Adrenal gland (tissue), 5 donors: Measurements from ENCODE around the gene SLC34A1.

ENCODE experiments used
- POLR2A ChIP-seq, 2 donors: fragments of 450-650 bp; IDR thresholded peaks; one replicate each; pipeline ENCODE4 v1.6.1; 2017; ENCODE audit warnings: antibody characterized with exemption in 2 of 2, mild to moderate bottlenecking in 2 of 2, moderate library complexity in 1 of 2
- TF ChIP-seq, protein P1 (sequence below), 6 experiments: fragments of 450-650 bp in 4 of 6; fragments of 200-600 bp in 2 of 6; sonication (generic) in 1 of 6; IDR thresholded peaks; 1 replicate in 5 of 6; 2 replicates in 1 of 6; pipeline versions ENCODE4 v1.5.1 to v1.8.0; 2016 to 2021; ENCODE audit warnings: antibody characterized with exemption in 6 of 6, mild to moderate bottlenecking in 2 of 6, moderate library complexity in 1 of 6
- donor health status: DM: no; HTN: no; CAD: no.

DNA sequence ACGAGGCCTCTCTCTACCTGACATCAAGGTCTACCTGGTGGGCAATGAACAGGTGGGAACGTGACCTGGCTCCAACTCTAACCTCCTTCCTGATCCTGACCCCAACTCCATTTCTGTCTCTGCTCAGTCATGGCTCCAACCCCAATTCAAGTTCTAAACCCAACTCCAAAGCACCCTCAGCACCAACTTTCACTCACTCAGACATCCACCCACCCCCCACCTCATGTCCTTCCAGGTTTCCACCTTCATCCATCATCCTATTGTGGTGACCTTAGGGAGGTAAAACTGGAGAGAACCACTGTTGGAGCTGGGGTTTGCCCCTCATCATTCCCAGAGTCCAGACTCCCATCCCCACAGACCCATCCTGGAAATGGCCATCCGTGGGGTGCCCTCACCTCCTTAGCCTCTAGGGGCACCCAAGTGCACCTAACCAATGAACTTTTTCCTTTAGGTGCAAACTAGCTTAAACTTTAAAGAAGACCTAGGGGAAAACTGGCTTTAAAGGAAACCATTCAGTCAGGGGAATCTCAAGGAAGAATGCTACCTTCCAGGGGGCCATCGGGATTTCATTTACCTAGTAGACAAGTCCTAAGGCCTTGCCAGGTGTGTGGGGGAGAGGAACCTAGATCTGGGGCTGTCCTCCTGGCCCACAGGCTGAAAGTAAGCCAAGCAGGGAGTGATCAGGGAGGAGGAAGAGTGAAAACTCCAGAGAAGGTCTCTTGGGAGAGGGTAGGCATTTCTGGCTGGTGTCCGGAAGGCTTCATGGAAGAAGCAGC lies 15.2 kb upstream of the SLC34A1 start:
- TF ChIP-seq, protein P1, sequence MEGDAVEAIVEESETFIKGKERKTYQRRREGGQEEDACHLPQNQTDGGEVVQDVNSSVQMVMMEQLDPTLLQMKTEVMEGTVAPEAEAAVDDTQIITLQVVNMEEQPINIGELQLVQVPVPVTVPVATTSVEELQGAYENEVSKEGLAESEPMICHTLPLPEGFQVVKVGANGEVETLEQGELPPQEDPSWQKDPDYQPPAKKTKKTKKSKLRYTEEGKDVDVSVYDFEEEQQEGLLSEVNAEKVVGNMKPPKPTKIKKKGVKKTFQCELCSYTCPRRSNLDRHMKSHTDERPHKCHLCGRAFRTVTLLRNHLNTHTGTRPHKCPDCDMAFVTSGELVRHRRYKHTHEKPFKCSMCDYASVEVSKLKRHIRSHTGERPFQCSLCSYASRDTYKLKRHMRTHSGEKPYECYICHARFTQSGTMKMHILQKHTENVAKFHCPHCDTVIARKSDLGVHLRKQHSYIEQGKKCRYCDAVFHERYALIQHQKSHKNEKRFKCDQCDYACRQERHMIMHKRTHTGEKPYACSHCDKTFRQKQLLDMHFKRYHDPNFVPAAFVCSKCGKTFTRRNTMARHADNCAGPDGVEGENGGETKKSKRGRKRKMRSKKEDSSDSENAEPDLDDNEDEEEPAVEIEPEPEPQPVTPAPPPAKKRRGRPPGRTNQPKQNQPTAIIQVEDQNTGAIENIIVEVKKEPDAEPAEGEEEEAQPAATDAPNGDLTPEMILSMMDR (IDR thresholded peaks at IDR 0.05), result peak; percentile 23 to 54 (median 46)
- TF ChIP-seq POLR2A (IDR thresholded peaks at IDR 0.05), result no peak
